Coronary artery (tissue), 2 donors: Measurements from ENCODE around the gene ACP1.

ENCODE experiments used
- DNase-seq: peaks from one replicate; pipeline ENCODE4 v3.0.0-alpha.2; 2017; ENCODE audit warnings: low spot score
- H3K27ac ChIP-seq, 2 donors: fragments of 200-600 bp; sonication (generic); one replicate each; pipeline ENCODE4 v1.5.1; 2016 to 2019
- H3K4me3 ChIP-seq: fragments of 200-600 bp; sonication (generic); 2 replicates; pipeline ENCODE4 v1.5.1; 2016; ENCODE audit warnings: mild to moderate bottlenecking, moderate library complexity
- TF ChIP-seq, protein P1 (sequence below): fragments of 200-600 bp; sonication (generic); IDR thresholded peaks from one replicate; pipeline ENCODE4 v1.5.1; 2019; ENCODE audit warnings: antibody characterized with exemption

ACP1 gene

DNA sequence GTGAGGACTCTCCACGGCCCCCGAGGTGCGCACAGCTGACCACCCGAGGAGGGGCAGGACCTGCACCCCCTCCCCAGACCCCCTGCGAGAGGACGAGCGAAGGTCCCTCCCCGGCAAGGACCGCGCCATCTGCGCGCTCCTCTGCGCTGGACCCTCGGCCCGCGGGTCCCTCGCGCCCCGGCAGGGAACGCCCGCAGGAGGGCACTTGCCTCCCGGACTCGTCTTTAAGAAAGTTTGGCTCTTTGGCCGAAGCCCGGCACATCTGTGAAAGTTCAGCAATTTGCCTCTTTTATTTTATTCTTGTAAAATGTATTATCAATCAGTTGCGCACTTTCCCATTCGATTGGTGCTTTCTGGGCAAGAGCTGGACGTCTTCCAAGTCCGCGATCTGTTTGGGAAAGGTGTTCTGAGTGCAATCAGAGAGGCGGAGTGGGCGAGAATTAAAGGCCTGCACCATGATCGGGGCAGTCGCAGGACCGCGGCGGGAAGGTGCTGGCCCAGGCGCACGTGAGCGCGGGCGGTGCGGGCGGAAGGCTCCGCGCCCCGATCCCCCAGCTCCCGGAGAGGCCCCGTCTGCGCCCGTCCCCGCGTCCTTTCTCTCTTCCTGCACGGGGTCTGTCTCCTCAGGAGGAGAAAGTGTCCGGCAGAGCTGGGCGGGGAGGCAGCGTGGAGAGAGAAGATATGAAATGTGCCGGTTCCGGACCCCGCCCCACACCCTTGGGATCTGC is 24.8 kb downstream of the ACP1 start:
- peak overlapping the region in 1 of 2 donors; percentile 38 for H3K27ac ChIP-seq
- TF ChIP-seq, protein P1, sequence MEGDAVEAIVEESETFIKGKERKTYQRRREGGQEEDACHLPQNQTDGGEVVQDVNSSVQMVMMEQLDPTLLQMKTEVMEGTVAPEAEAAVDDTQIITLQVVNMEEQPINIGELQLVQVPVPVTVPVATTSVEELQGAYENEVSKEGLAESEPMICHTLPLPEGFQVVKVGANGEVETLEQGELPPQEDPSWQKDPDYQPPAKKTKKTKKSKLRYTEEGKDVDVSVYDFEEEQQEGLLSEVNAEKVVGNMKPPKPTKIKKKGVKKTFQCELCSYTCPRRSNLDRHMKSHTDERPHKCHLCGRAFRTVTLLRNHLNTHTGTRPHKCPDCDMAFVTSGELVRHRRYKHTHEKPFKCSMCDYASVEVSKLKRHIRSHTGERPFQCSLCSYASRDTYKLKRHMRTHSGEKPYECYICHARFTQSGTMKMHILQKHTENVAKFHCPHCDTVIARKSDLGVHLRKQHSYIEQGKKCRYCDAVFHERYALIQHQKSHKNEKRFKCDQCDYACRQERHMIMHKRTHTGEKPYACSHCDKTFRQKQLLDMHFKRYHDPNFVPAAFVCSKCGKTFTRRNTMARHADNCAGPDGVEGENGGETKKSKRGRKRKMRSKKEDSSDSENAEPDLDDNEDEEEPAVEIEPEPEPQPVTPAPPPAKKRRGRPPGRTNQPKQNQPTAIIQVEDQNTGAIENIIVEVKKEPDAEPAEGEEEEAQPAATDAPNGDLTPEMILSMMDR: no peak
- no peak for DNase-seq
- peak overlapping the region; percentile 74 for H3K4me3 ChIP-seq

DNA sequence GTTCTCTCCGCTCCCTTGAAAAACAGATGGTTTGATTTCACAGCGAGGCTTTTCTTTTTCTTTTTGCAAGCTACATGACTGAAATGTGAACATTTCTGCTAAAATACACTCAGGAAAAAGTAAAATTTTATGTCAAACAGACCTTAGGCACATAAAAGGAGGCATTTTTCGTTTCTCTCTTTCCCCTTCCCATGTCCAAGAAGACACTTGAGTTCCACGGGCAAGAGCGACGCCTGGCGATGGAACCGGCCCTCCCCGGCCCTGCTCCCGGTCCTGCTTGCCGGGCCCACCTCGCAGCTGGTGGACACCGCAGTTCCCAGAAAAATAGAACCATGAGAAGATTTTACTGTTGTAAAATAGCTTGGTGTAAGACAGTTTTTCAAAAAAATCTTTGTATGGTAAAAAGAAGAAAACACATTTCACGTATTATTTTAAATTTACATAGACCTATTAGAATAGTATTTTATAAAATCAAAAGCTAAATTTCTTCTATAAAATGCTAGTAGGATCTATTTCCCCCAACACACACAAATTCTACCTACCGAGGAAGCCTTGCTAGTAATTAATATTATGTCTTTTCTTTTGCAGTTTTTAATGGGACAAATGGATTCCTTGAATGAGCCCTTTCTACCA is 25.5 kb downstream of the ACP1 start:
- DNase-seq: peak; percentile 75
- Histone ChIP-seq H3K27ac (no peak overlapping the region), H3K4me3 (peak overlapping the region; percentile 74)
- TF ChIP-seq, protein P1: peak; percentile 35

DNA sequence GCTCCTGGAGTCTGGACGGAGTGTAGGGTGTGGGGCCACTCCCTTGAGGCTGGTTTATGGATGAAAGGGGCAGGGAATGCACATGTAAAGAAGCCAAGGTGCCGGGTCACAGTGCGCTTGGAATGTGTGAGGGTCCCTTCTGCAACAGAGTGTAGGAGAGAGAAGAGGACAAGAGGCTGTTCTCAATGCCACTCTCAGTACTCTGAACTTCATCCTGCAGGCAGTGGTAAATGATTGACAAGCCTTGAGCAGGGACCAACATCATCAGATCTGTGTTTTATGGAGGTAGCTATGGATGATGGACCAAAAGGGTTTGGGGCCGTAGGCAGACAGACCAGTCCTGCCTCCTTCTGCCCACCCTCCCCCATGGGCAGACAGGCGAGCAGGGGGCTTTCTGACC is 30.3 kb downstream of the ACP1 start:
- DNase-seq: no peak
- Histone ChIP-seq H3K27ac (no peak overlapping the region), H3K4me3 (no peak overlapping the region)
- TF ChIP-seq, protein P1: no peak

DNA sequence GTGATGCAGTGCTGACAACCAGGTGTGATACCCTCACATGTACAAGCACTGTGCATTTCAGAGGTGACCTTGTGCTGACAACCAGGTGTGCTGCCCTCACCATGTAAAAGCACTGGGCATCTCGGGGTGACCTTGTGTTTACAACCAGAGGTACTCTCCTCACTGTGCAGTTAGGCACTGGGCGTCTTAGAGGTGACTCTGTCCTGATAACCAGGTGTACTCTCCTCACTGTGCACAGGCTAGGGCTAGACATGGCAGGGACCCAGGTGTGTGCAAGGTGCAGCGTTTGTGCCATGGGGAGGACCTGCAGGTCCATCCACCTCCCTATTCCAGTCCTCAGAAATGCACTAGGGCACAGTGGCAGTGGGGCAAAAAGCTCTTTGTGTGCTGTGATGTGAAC is 31.6 kb downstream of the ACP1 start:
- TF ChIP-seq, protein P1: no peak
- DNase-seq: no peak
- no peak overlapping the region for H3K4me3 ChIP-seq
- H3K27ac ChIP-seq: no peak overlapping the region

DNA sequence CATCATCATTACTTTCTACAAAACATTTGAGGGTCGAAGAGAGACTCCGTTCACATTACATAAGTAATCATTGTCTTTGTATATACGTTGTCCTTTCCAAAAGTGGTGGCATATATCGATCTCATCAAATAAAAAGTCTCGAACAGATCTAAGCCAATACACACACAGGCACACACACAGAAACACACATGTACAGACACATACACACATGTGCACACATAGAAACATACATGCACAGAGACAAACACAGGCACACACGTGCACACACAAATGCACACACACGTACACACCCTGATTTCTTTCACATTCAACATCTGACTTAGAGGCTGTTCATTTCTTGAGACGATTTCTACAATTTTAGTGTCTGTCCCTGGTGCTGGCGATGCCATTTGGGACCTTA is 40.6 kb downstream of the ACP1 start:
- TF ChIP-seq, protein P1: no peak
- no peak overlapping the region for H3K4me3 ChIP-seq
- DNase-seq: no peak
- H3K27ac ChIP-seq: no peak overlapping the region

DNA sequence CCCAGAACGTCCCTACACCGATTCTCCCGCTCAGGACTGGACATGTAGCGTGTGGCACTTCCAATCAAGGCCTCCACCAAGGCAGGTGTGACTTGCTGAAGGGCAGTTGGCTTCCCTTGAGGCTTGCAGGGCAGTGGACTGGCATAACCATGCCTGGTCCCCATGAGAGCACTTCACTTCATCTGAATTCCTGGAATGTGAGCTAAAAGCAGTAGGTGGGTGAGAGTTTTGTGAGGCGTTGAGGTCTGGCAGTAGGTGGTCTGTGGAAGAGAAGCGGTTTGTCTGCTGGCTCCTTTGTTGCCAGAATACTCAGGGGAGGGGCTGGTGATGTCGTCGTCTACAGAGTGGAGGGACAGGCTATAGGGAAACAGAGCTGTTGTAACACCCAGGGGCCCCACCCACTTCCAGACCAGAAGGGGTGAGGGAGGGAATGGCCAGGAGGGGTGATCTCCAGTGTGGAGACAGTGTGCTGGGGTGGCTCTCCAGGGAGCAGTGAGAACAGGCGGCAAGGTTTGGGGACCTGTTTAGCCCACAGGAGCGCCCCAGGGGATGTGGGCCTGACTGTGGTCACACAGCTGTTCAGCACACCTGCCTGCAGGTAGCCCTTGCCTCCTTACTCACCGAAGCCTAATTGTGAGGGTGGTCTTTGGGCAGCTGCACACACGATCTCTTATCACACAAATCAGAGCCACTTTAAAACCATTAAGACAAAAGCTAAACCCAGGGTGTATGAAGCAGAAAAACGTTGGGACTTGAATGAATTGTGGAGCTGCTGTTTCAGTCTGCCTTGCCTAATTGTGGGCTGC is 44.6 kb downstream of the ACP1 start:
- DNase-seq: no peak
- TF ChIP-seq, protein P1: no peak
- Histone ChIP-seq H3K27ac (no peak overlapping the region), H3K4me3 (no peak overlapping the region)
